ENCODE results near the gene ORC4. TPM values are rescaled to one million over a fixed set of nuclear protein-coding genes. Genes with fewer than 3 reads are reported as not detected.
"Not testable (repeated sequence)": the region's sequence is repeated elsewhere in the genome, so short reads cannot be mapped to it uniquely, and the experiment has no call there.

Gene ORC4
- total and polyA plus RNA-seq, 2 experiments from 2014 or later, result 37.6 to 66.0 TPM

DNA sequence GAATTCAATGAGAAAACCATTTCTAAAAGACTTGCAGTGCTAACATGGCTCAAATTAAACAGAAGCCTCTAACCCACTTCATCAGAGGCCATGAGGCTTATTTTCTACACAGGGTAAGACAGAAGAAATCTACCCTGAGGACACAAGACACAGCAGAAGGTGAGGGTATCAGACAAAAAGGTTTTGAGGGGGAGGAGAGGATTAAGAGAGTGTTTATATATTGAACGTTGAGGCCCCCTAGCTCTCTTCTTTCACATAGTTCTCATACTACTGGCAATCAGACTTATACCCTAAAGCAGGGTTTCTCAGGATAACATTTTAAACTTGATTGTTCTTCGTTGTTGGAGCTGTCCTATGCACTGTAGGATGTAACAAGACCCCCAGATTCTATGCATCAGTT lies 21.4 kb downstream of the ORC4 start:
- Histone ChIP-seq H3K79me2 (peaks cover 99% of the 10 kb centered on the region), H2AFZ (no peak overlapping the region), H3K9me3 (ENCODE audit: low read depth) (peaks cover 4% of the 10 kb centered on the region), H3K4me2 (no peak overlapping the region), H3K4me1 (ENCODE audit: insufficient read depth) (no peaks in the 10 kb centered on the region), H4K20me1 (ENCODE audit: insufficient read depth, poor library complexity, severe bottlenecking) (peaks cover 4% of the 10 kb centered on the region), H3K36me3 (replicated peaks; ENCODE audit: insufficient read depth, low read depth) (no peaks in the 10 kb centered on the region), H3K27ac (no peak overlapping the region), H3K9me2 (replicated peaks; ENCODE audit: insufficient read depth) (no peaks in the 10 kb centered on the region), H3K4me3 (no peak overlapping the region), H3K27me3 (no peaks in the 10 kb centered on the region)
- 25% methylated on average over 2 of the region's 2 CpGs for WGBS (ENCODE audit: low lambda C conversion rate, missing lambda C conversion rate)
- no peak for DNase-seq (ENCODE audit: low spot score)
- TF ChIP-seq EZH2 (IDR thresholded peaks at IDR 0.05; ENCODE audit: borderline replicate concordance) (no peak), CTCF (IDR thresholded peaks at IDR 0.05; ENCODE audit: poor library complexity) (no peak), EZH2phosphoT487 (IDR thresholded peaks at IDR 0.05; ENCODE audit: low read depth, severe bottlenecking, unreplicated experiment) (no peak)

DNA sequence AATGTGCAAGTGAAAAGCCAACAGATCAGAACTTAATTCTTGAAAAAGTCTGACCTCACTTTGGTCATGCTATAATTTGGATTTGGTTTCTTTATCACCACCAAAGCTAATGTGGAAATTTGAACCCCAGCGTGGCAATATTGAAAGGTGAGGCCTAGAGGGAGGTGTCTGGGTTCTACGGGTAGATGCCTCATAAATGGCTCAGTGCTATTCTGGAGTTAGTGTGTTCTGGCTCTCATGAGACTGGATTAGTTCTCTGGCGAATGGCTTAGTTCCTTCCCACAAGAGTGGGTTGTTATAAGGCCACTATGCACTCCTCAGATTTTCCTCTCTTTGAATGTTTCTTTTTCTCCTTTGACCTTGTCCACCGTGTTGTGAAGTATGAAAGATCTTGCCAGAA lies 22.3 kb downstream of the ORC4 start:
- no peak overlapping the region for H2AFZ ChIP-seq
- no peaks in the 10 kb centered on the region for H3K4me1 ChIP-seq (ENCODE audit: insufficient read depth)
- TF ChIP-seq EZH2 (IDR thresholded peaks at IDR 0.05; ENCODE audit: borderline replicate concordance), result no peak
- no peak for TF ChIP-seq CTCF (IDR thresholded peaks at IDR 0.05; ENCODE audit: poor library complexity)
- TF ChIP-seq EZH2phosphoT487 (IDR thresholded peaks at IDR 0.05; ENCODE audit: low read depth, severe bottlenecking, unreplicated experiment), result no peak
- no peaks in the 10 kb centered on the region for H3K9me2 ChIP-seq (replicated peaks; ENCODE audit: insufficient read depth)
- no peaks in the 10 kb centered on the region for H3K36me3 ChIP-seq (replicated peaks; ENCODE audit: insufficient read depth, low read depth)
- DNase-seq (ENCODE audit: low spot score), result no peak
- H3K79me2 ChIP-seq, result peaks cover 99% of the 10 kb centered on the region
- no peak overlapping the region for H3K4me2 ChIP-seq
- peaks cover 4% of the 10 kb centered on the region for H3K9me3 ChIP-seq (ENCODE audit: low read depth)
- H4K20me1 ChIP-seq (ENCODE audit: insufficient read depth, poor library complexity, severe bottlenecking), result peaks cover 3% of the 10 kb centered on the region
- no peak overlapping the region for H3K4me3 ChIP-seq
- H3K27me3 ChIP-seq, result no peaks in the 10 kb centered on the region
- WGBS (ENCODE audit: low lambda C conversion rate, missing lambda C conversion rate), result 85% methylated on average over 4 of the region's 4 CpGs
- no peak overlapping the region for H3K27ac ChIP-seq

DNA sequence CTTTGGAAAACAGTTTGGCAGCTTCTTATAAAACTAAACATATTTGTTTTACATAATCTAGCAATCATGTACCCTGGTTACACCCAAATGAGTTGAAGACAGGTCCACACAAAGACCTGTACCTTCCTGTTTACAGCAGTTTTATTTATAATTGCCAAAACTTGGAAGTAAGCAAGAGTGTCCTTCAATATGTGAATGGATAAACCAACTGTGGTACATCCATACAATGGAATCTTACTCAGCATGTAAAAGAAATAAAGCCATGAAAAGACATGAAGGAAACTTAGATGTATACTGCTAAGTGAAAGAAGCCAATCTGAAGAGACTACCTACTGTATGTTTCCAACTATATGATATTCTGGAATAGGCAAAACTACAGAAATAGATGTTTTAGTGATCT lies 23.7 kb downstream of the ORC4 start:
- H4K20me1 ChIP-seq (ENCODE audit: insufficient read depth, poor library complexity, severe bottlenecking), result peaks cover 16% of the 10 kb centered on the region
- no peaks in the 10 kb centered on the region for H3K36me3 ChIP-seq (replicated peaks; ENCODE audit: insufficient read depth, low read depth)
- no peaks in the 10 kb centered on the region for H3K4me1 ChIP-seq (ENCODE audit: insufficient read depth)
- no peak overlapping the region for H3K27ac ChIP-seq
- no peaks in the 10 kb centered on the region for H3K9me2 ChIP-seq (replicated peaks; ENCODE audit: insufficient read depth)
- no peak overlapping the region for H2AFZ ChIP-seq
- H3K4me3 ChIP-seq, result no peak overlapping the region
- no peaks in the 10 kb centered on the region for H3K27me3 ChIP-seq
- peaks cover 99% of the 10 kb centered on the region for H3K79me2 ChIP-seq
- DNase-seq (ENCODE audit: low spot score), result no peak
- no peak overlapping the region for H3K4me2 ChIP-seq
- TF ChIP-seq EZH2 (IDR thresholded peaks at IDR 0.05; ENCODE audit: borderline replicate concordance) (no peak), EZH2phosphoT487 (IDR thresholded peaks at IDR 0.05; ENCODE audit: low read depth, severe bottlenecking, unreplicated experiment) (no peak), CTCF (IDR thresholded peaks at IDR 0.05; ENCODE audit: poor library complexity) (no peak)
- no peaks in the 10 kb centered on the region for H3K9me3 ChIP-seq (ENCODE audit: low read depth)

DNA sequence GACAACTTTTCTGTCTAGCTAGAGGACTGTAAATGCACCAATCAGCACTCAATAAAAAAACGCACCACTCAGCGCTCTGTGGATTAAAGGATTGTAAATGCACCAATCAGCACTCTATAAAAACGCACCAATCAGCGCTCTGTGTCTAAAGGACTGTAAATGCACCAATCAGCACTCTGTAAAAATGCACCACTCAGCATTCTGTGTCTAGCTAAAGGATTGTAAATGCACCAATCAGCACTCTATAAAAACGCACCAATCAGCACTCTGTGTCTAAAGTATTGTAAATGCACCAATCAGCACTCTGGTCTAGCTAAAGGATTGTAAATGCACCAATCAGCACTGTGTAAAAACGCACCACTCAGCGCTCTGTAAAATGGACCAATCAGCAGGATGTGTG lies 25.6 kb downstream of the ORC4 start:
- 98% methylated on average over 7 of the region's 7 CpGs for WGBS (ENCODE audit: low lambda C conversion rate, missing lambda C conversion rate)
- H3K27ac ChIP-seq; H3K4me3 ChIP-seq; DNase-seq (ENCODE audit: low spot score); H3K36me3 ChIP-seq (replicated peaks; ENCODE audit: insufficient read depth, low read depth); H3K4me1 ChIP-seq (ENCODE audit: insufficient read depth); H3K27me3 ChIP-seq; H3K4me2 ChIP-seq; H3K9me3 ChIP-seq (ENCODE audit: low read depth); H2AFZ ChIP-seq; H3K9me2 ChIP-seq (replicated peaks; ENCODE audit: insufficient read depth): not testable (repeated sequence)
- Histone ChIP-seq H4K20me1 (ENCODE audit: insufficient read depth, poor library complexity, severe bottlenecking) (peaks cover 16% of the 10 kb centered on the region), H3K79me2 (peaks cover 99% of the 10 kb centered on the region)
